ENCODE measurements around the gene TSPAN9.

- TF ChIP-seq CTCF (conservative IDR thresholded peaks at IDR 0.05; ENCODE audit: low read depth, low read length): no peak
- no peak for TF ChIP-seq EZH2 (IDR thresholded peaks at IDR 0.05; ENCODE audit: borderline replicate concordance, low read depth, low read length, poor library complexity, severe bottlenecking)
Measured at GRCh38 chr12:3206536-3207072, 129.4 kb downstream of the TSPAN9 start.
